Breast epithelium (tissue), 3 donors: Measurements from ENCODE around the gene CD58.

Experiments
- CTCF ChIP-seq, 3 donors: fragments of 450-650 bp; IDR thresholded peaks; one replicate each; pipeline ENCODE4 v1.5.1; 2016 to 2017; ENCODE audit warnings: antibody characterized with exemption in 3 of 3, mild to moderate bottlenecking in 3 of 3, moderate library complexity in 3 of 3
- POLR2A ChIP-seq: fragments of 450-650 bp; IDR thresholded peaks from one replicate; pipeline ENCODE4 v1.6.1; 2016; ENCODE audit warnings: antibody characterized with exemption, mild to moderate bottlenecking, moderate library complexity
- POLR2AphosphoS5 ChIP-seq, 3 donors: sonication (generic); formaldehyde crosslinking; IDR thresholded peaks; one replicate each; pipeline ENCODE4 v1.6.1; 2017; ENCODE audit warnings: antibody characterized with exemption in 3 of 3

GRCh38 chr1:116581323-116581885 is 10.6 kb upstream of the CD58 start:
- TF ChIP-seq CTCF (IDR thresholded peaks at IDR 0.05) = no peak
- no peak for TF ChIP-seq POLR2AphosphoS5 (IDR thresholded peaks at IDR 0.05)
- TF ChIP-seq POLR2A = no peak
